Panc1 (cell line): ENCODE results near the gene ZFYVE27.

Source experiments
- CTCF ChIP-seq: fragments of 450-650 bp; IDR thresholded peaks from 2 replicates; pipeline ENCODE4 v1.5.1; 2017; ENCODE audit warnings: mild to moderate bottlenecking
- POLR2AphosphoS5 ChIP-seq: IDR thresholded peaks from 2 replicates; pipeline ENCODE4 v1.6.1; 2012; ENCODE audit warnings: mild to moderate bottlenecking, low read depth, low read length, moderate library complexity
- REST ChIP-seq, 2 experiments: IDR thresholded peaks; 2 replicates each; pipeline ENCODE4 v1.6.1; 2011 to 2012; ENCODE audit warnings: low read depth in 2 of 2, control low read depth in 1 of 2, low read length in 1 of 2, mild to moderate bottlenecking in 1 of 2, moderate library complexity in 1 of 2; ENCODE audit not compliant: insufficient read depth in 1 of 2
- SIN3A ChIP-seq: IDR thresholded peaks from 2 replicates; pipeline ENCODE4 v1.6.1; 2012; ENCODE audit warnings: low read depth, mild to moderate bottlenecking, low read length, moderate library complexity, borderline replicate concordance; ENCODE audit not compliant: insufficient read depth
- TCF7L2 ChIP-seq: IDR thresholded peaks from 2 replicates; pipeline ENCODE4 v1.6.1; 2011; ENCODE audit warnings: mild to moderate bottlenecking, low read depth, low read length, inconsistent platforms

GRCh38 chr10:97736403-97736901 lies 476 bp upstream of the ZFYVE27 start:
- TF ChIP-seq CTCF, result no peak
- TF ChIP-seq TCF7L2, result no peak
- TF ChIP-seq POLR2AphosphoS5, result no peak
- TF ChIP-seq REST (IDR thresholded peaks at IDR 0.05; ENCODE audit: insufficient read depth in 1 of 2, low read depth in 2 of 2, low read length in 1 of 2), result no peak
- no peak for TF ChIP-seq SIN3A
